WTC11 (cell line): ENCODE data around the gene ZCWPW2. TPM values are rescaled to one million over a fixed set of nuclear protein-coding genes. Genes with fewer than 3 reads are reported as not detected.

Experiments used
- ATAC-seq: fragments of 200-7000 bp; cut with Tn5 transposase; 2 replicates; pipeline ENCODE4 v1.10.0; 2021; ENCODE audit warnings: mild to moderate bottlenecking, moderate library complexity
- CTCF ChIA-PET: fragments of 300-600 bp; sonication (Branson Sonifier 250); formaldehyde crosslinking; loops from one replicate; lab custom pipeline; 2021; ENCODE audit warnings: antibody characterized with exemption; lab: Charles Lee
- POLR2A ChIA-PET: fragments of 350-600 bp; sonication (Branson Sonifier 250); formaldehyde crosslinking; loops from one replicate; lab custom pipeline; 2021; ENCODE audit warnings: antibody characterized with exemption; lab: Charles Lee
- DNase-seq: peaks from one replicate; pipeline ENCODE4 v3.0.0; 2021; ENCODE audit warnings: low spot score
- H3K27ac Mint-ChIP-seq: 2 replicates; pipeline ENCODE4 v1.8.0; 2021; ENCODE audit warnings: mixed read lengths
- H3K27me3 Mint-ChIP-seq: 2 replicates; pipeline ENCODE4 v1.8.0; 2021; ENCODE audit warnings: low read depth, mild to moderate bottlenecking, moderate library complexity, mixed read lengths
- H3K36me3 Mint-ChIP-seq: 2 replicates; pipeline ENCODE4 v1.8.0; 2021; ENCODE audit warnings: mixed read lengths
- H3K4me1 Mint-ChIP-seq: 2 replicates; pipeline ENCODE4 v1.8.0; 2022; ENCODE audit warnings: mixed read lengths
- H3K4me3 Mint-ChIP-seq: 2 replicates; pipeline ENCODE4 v1.8.0; 2021; ENCODE audit warnings: mild to moderate bottlenecking, moderate library complexity, mixed read lengths
- H3K9me3 Mint-ChIP-seq: 2 replicates; pipeline ENCODE4 v1.8.0; 2021; ENCODE audit warnings: mixed read lengths
- ATF1 ChIP-seq: sonication (generic); formaldehyde crosslinking; IDR thresholded peaks from 2 replicates; pipeline ENCODE4 v1.8.1; 2023; ENCODE audit warnings: mild to moderate bottlenecking, moderate library complexity, missing genetic modification reagents
- CREM ChIP-seq: sonication (generic); formaldehyde crosslinking; IDR thresholded peaks from 2 replicates; pipeline ENCODE4 v1.8.1; 2022; ENCODE audit warnings: mild to moderate bottlenecking, missing genetic modification reagents, moderate library complexity
- CTCF ChIP-seq: fragments of 200-600 bp; IDR thresholded peaks from 2 replicates; pipeline ENCODE4 v1.8.0; 2022; ENCODE audit warnings: antibody characterized with exemption
- FOXP4 ChIP-seq: sonication (generic); formaldehyde crosslinking; IDR thresholded peaks from 2 replicates; pipeline ENCODE4 v1.8.0; 2022; ENCODE audit warnings: mild to moderate bottlenecking, missing genetic modification reagents
- GABPB1 ChIP-seq: sonication (generic); formaldehyde crosslinking; IDR thresholded peaks from 2 replicates; pipeline ENCODE4 v1.8.1; 2023; ENCODE audit warnings: mild to moderate bottlenecking, missing genetic modification reagents
- IRF1 ChIP-seq: sonication (generic); formaldehyde crosslinking; IDR thresholded peaks from 2 replicates; pipeline ENCODE4 v1.8.0; 2023; ENCODE audit warnings: missing genetic modification reagents
- MLX ChIP-seq: sonication (generic); formaldehyde crosslinking; IDR thresholded peaks from 2 replicates; pipeline ENCODE4 v1.8.1; 2023; ENCODE audit warnings: mild to moderate bottlenecking, missing genetic modification reagents, moderate library complexity
- NFATC4 ChIP-seq: fragments of 250-450 bp; sonication (Bioruptor Pico); IDR thresholded peaks from 2 replicates; pipeline ENCODE4 v1.9.0; 2021; ENCODE audit warnings: mild to moderate bottlenecking
- NR3C1 ChIP-seq: sonication (generic); formaldehyde crosslinking; conservative IDR thresholded peaks from 2 replicates; pipeline ENCODE4 v1.8.1; 2023; ENCODE audit warnings: low read depth, mild to moderate bottlenecking, missing genetic modification reagents
- PRDM15 ChIP-seq: sonication (generic); formaldehyde crosslinking; IDR thresholded peaks from 2 replicates; pipeline ENCODE4 v1.8.0; 2022; ENCODE audit warnings: missing genetic modification reagents
- SOX15 ChIP-seq: fragments of 250-450 bp; sonication (Bioruptor Pico); IDR thresholded peaks from 2 replicates; pipeline ENCODE4 v1.9.0; 2021; ENCODE audit warnings: mild to moderate bottlenecking
- STAT6 ChIP-seq: sonication (generic); formaldehyde crosslinking; conservative IDR thresholded peaks from 2 replicates; pipeline ENCODE4 v1.8.1; 2023; ENCODE audit warnings: mild to moderate bottlenecking, low read depth, missing genetic modification reagents, moderate library complexity
- USF1 ChIP-seq: sonication (generic); formaldehyde crosslinking; IDR thresholded peaks from 2 replicates; pipeline ENCODE4 v1.8.0; 2022; ENCODE audit warnings: mild to moderate bottlenecking, missing genetic modification reagents
- ZMAT4 ChIP-seq: fragments of 250-450 bp; sonication (Bioruptor Pico); IDR thresholded peaks from 2 replicates; pipeline ENCODE4 v1.9.0; 2021; ENCODE audit warnings: mild to moderate bottlenecking
- ZNF423 ChIP-seq: fragments of 250-450 bp; sonication (Bioruptor Pico); IDR thresholded peaks from 2 replicates; pipeline ENCODE4 v2.1.2; 2022; ENCODE audit warnings: mild to moderate bottlenecking, moderate library complexity
- ZNF425 ChIP-seq: fragments of 250-450 bp; sonication (Bioruptor Pico); conservative IDR thresholded peaks from 2 replicates; pipeline ENCODE4 v1.9.0; 2021; ENCODE audit warnings: mild to moderate bottlenecking
- total RNA-seq: library from RNA; stranded (reverse); gene quantifications from 3 replicates; pipeline ENCODE4 v1.2.3, GENCODE V29; 2021

The ZCWPW2 gene
- total RNA-seq, 1 experiment from 2014 or later: 0.22 TPM

- TF ChIP-seq USF1 (CRISPR knock-in tag) (no peak), STAT6 (CRISPR knock-in tag) (no peak), NR3C1 (CRISPR knock-in tag) (no peak), IRF1 (CRISPR knock-in tag) (no peak), ATF1 (CRISPR knock-in tag) (no peak), ZNF425 (no peak), ZNF423 (CRISPR knock-in tag) (no peak), ZMAT4 (CRISPR knock-in tag) (no peak), MLX (no peak)
These were observed 32.3 kb upstream of the ZCWPW2 start (continued) for GRCh38 chr3:28316226-28316625.

- Mint-ChIP-seq H3K36me3 (no peaks in the 10 kb centered on the region; the same call in 1 of the 2 replicates), H3K27me3 (no peaks in the 10 kb centered on the region), H3K4me1 (peaks cover 9% of the 10 kb centered on the region), H3K4me3 (no peak overlapping the region), H3K27ac (no peak overlapping the region), H3K9me3 (no peaks in the 10 kb centered on the region)
- ChIA-PET POLR2A (no interaction called here), CTCF (interaction anchor here (0.6 to 1.2 kb wide), 22 partner anchors 10 to 605 kb away, joined by 3 to 20 read pairs (median 4); partner anchors contain the start of genes AZI2 and ZCWPW2)
- DNase-seq (no peak), ATAC-seq (peak; percentile 95)
- TF ChIP-seq CREM (CRISPR knock-in tag) (no peak), CTCF (no peak), NFATC4 (CRISPR knock-in tag) (no peak)
- TF ChIP-seq, all 79 proteins: peak for 0
These were observed 31.0 kb upstream of the ZCWPW2 start for GRCh38 chr3:28317438-28318022.

- H3K4me1 Mint-ChIP-seq: peaks cover 9% of the 10 kb centered on the region
- no peak for DNase-seq
- ChIA-PET POLR2A (no interaction called here), CTCF (interaction anchor here (1.2 to 1.9 kb wide), 2 partner anchors 407 to 609 kb away, joined by 4 to 5 read pairs; no protein-coding TSS in a partner anchor)
- no peak overlapping the region for H3K27ac Mint-ChIP-seq
- H3K4me3 Mint-ChIP-seq: no peak overlapping the region
- H3K9me3 Mint-ChIP-seq: no peaks in the 10 kb centered on the region
- peaks cover 8% of the 10 kb centered on the region; the same call in 1 of the 2 replicates for H3K36me3 Mint-ChIP-seq
- no peak for ATAC-seq
- no peaks in the 10 kb centered on the region for H3K27me3 Mint-ChIP-seq
- TF ChIP-seq GABPB1: no peak
- no peak for TF ChIP-seq FOXP4 (CRISPR knock-in tag)
- no peak for TF ChIP-seq SOX15 (CRISPR knock-in tag)
- TF ChIP-seq CREM (CRISPR knock-in tag): no peak
- TF ChIP-seq PRDM15: no peak
These were observed 27.5 kb upstream of the ZCWPW2 start for GRCh38 chr3:28320981-28321380.
